Lung (tissue), 12 donors: ENCODE results near the gene VIPR1. TPM values are rescaled to one million over a fixed set of nuclear protein-coding genes. Genes with fewer than 3 reads are reported as not detected.

Source experiments
- ATAC-seq: fragments of 200-7000 bp; cut with Tn5 transposase; one replicate; pipeline ENCODE4 v1.9.1; 2020; ENCODE audit warnings: moderate number of reproducible peaks; ENCODE audit not compliant: insufficient read depth, low FRiP score
- DNase-seq, 3 donors: peaks; one replicate each; pipeline ENCODE4 v3.0.0-alpha.2; 2013 to 2017
- H3K27ac ChIP-seq, 2 donors: one replicate each; pipeline ENCODE4 v1.5.1; 2013; ENCODE audit warnings: mild to moderate bottlenecking in 2 of 2, moderate library complexity in 2 of 2, control low read depth in 1 of 2, inconsistent platforms in 1 of 2, low read depth in 1 of 2, low read length in 1 of 2
- H3K27me3 ChIP-seq, 3 donors: one replicate each; pipeline ENCODE4 v1.5.1; 2013; ENCODE audit warnings: low read length in 2 of 3; ENCODE audit not compliant: control insufficient read depth in 3 of 3, insufficient read depth in 3 of 3
- H3K36me3 ChIP-seq, 4 donors: one replicate each; pipeline ENCODE4 v1.5.1; 2013; ENCODE audit warnings: low read length in 4 of 4, mild to moderate bottlenecking in 1 of 4, moderate library complexity in 1 of 4; ENCODE audit not compliant: control insufficient read depth in 4 of 4, insufficient read depth in 4 of 4
- H3K4me1 ChIP-seq, 5 donors: one replicate each; pipeline ENCODE4 v1.5.1; 2013; ENCODE audit warnings: low read length in 5 of 5, mild to moderate bottlenecking in 2 of 5, moderate library complexity in 1 of 5; ENCODE audit not compliant: control insufficient read depth in 5 of 5, insufficient read depth in 5 of 5
- H3K4me3 ChIP-seq: one replicate; pipeline ENCODE4 v1.5.1; 2013; ENCODE audit warnings: mild to moderate bottlenecking, control low read depth, moderate library complexity
- H3K9ac ChIP-seq, 2 donors: one replicate each; pipeline ENCODE4 v1.5.1; 2013; ENCODE audit warnings: low read length in 2 of 2, control low read depth in 1 of 2; ENCODE audit not compliant: insufficient read depth in 1 of 2
- H3K9me3 ChIP-seq, 4 donors: one replicate each; pipeline ENCODE4 v1.5.1; 2013; ENCODE audit warnings: low read length in 3 of 4, mild to moderate bottlenecking in 1 of 4, moderate library complexity in 1 of 4; ENCODE audit not compliant: control insufficient read depth in 4 of 4, insufficient read depth in 3 of 4
- CTCF ChIP-seq: IDR thresholded peaks from 2 replicates; pipeline ENCODE4 v1.5.1; 2012; ENCODE audit warnings: mild to moderate bottlenecking; ENCODE audit errors: control extremely low read depth, extremely low read depth
- WGBS, 2 donors: extraction: QIAGEN DNeasy Blood & Tissue Kit; methylation state at CpG; one replicate each; pipeline ENCODE4 v1.1.7; 2013; 5-methylcytosine and 5-hydroxymethylcytosine counted together
- polyA plus RNA-seq, 2 donors: library from polyadenylated mRNA; stranded (reverse); fragments of 200-250 nt; gene quantifications; one replicate each; pipeline ENCODE4 v1.2.1, GENCODE V29; 2013
- total RNA-seq, 2 donors: library from RNA; depleted of rRNA in 1 of 2; stranded (reverse); fragments of >200 nt in 1 of 2; gene quantifications; one replicate each; pipeline ENCODE4 v1.2.1, GENCODE V29; 2014 to 2021
- donor health status: control.
- donor health status: control.
- donor health status: Bipolar disorder and iron deficiency.
- donor health status: healthy.
- donor health status: DM: yes; HTN: yes; CAD: no.

The VIPR1 gene
- total and polyA plus RNA-seq, 4 donors = 24.8 to 89.8 (median 65.0) TPM

GRCh38 chr3:42461762-42462161, 40.7 kb upstream of the VIPR1 start:
- Histone ChIP-seq H3K4me3 (no peak overlapping the region), H3K27me3 (no peaks in the 10 kb centered on the region), H3K4me1 (no peaks in the 10 kb centered on the region), H3K9ac (no peak overlapping the region), H3K9me3 (no peaks in the 10 kb centered on the region), H3K27ac (no peak overlapping the region), H3K36me3 (no peaks in the 10 kb centered on the region)
- no peak for TF ChIP-seq CTCF
- DNase-seq = no peak
- ATAC-seq = no peak
- 92% methylated on average over 2 of the region's 2 CpGs for WGBS, 2 donors

GRCh38 chr3:42463093-42463492, 39.4 kb upstream of the VIPR1 start:
- Histone ChIP-seq H3K4me1 (no peaks in the 10 kb centered on the region), H3K9me3 (no peaks in the 10 kb centered on the region), H3K27me3 (peaks cover 0 to 3% (median 0%) of the 10 kb centered on the region in 3 donors), H3K4me3 (no peak overlapping the region), H3K36me3 (no peaks in the 10 kb centered on the region), H3K9ac (no peak overlapping the region), H3K27ac (no peak overlapping the region)
- 88 to 89% methylated on average over 1 of the region's 1 CpG for WGBS, 2 donors
- no peak for TF ChIP-seq CTCF
- ATAC-seq = no peak
- no peak for DNase-seq

- Histone ChIP-seq H3K27me3 (peaks cover 0 to 3% (median 0%) of the 10 kb centered on the region in 3 donors), H3K4me3 (no peak overlapping the region), H3K36me3 (no peaks in the 10 kb centered on the region), H3K4me1 (peaks cover 0 to 10% (median under 1%) of the 10 kb centered on the region in 5 donors), H3K27ac (no peak overlapping the region), H3K9me3 (no peaks in the 10 kb centered on the region), H3K9ac (no peak overlapping the region)
- DNase-seq (no peak), ATAC-seq (no peak)
- WGBS, 2 donors = 92 to 97% methylated on average over 3 of the region's 3 CpGs
- TF ChIP-seq CTCF = no peak
Observed at GRCh38 chr3:42468111-42468510, 34.3 kb upstream of the VIPR1 start.

GRCh38 chr3:42472555-42472954, 29.9 kb upstream of the VIPR1 start:
- H3K9ac ChIP-seq = no peak overlapping the region
- no peaks in the 10 kb centered on the region for H3K9me3 ChIP-seq
- ATAC-seq = no peak
- 66 to 85% methylated on average over 2 of the region's 2 CpGs for WGBS, 2 donors
- H3K27me3 ChIP-seq = no peaks in the 10 kb centered on the region
- H3K4me3 ChIP-seq = no peak overlapping the region
- H3K4me1 ChIP-seq = peaks cover 0 to 34% (median 3%) of the 10 kb centered on the region in 5 donors
- no peak for TF ChIP-seq CTCF
- no peak for DNase-seq
- H3K27ac ChIP-seq = peak overlapping the region in 1 of 2 donors; percentile 82
- no peaks in the 10 kb centered on the region for H3K36me3 ChIP-seq
